ENCODE results near the gene DAP. TPM values are rescaled to one million over a fixed set of nuclear protein-coding genes. Genes with fewer than 3 reads are reported as not detected.

DAP gene
- total and polyA plus RNA-seq, 2 donors (not counting 1 experiment from before 2014, with no cell fraction given), result 56.6 to 158 TPM

- no peaks in the 10 kb centered on the region for H3K27me3 ChIP-seq (ENCODE audit: control insufficient read depth, insufficient read depth, low read length)
- no peaks in the 10 kb centered on the region for H3K79me2 ChIP-seq (ENCODE audit: control insufficient read depth, insufficient read depth, low read length)
- H3K4me1 ChIP-seq (ENCODE audit: control insufficient read depth, extremely low read depth, insufficient read depth, low read length), result no peaks in the 10 kb centered on the region
- no peak overlapping the region for H3K27ac ChIP-seq (ENCODE audit: insufficient read depth, low read length)
- H3K9ac ChIP-seq (ENCODE audit: insufficient read depth, low read length), result no peak overlapping the region
- H3K4me2 ChIP-seq (ENCODE audit: extremely low read depth, insufficient read depth, low read length), result no peak overlapping the region
- H3K4me3 ChIP-seq (replicated peaks in 1 of 4; ENCODE audit: control extremely low read depth in 1 of 4, insufficient read depth in 1 of 4, low read depth in 3 of 4, low read length in 4 of 4), result no peak overlapping the region
- H2AFZ ChIP-seq (ENCODE audit: low read length), result no peak overlapping the region
- DNase-seq (ENCODE audit: low read depth in 2 of 2), result no peak
- no peaks in the 10 kb centered on the region for H4K20me1 ChIP-seq (ENCODE audit: control insufficient read depth, extremely low read depth, insufficient read depth, low read length)
- TF ChIP-seq CTCF (conservative IDR thresholded peaks at IDR 0.05 in 1 of 2, IDR thresholded peaks at IDR 0.05 in 1 of 2; ENCODE audit: low read depth in 1 of 2, low read length in 2 of 2) (no peak), EZH2 (IDR thresholded peaks at IDR 0.05; ENCODE audit: low read length, missing control alignments) (no peak)
- H3K9me3 ChIP-seq (ENCODE audit: control insufficient read depth, insufficient read depth, low read depth, low read length), result no peaks in the 10 kb centered on the region
- H3K36me3 ChIP-seq (ENCODE audit: control insufficient read depth, insufficient read depth, low read length), result peaks cover 16% of the 10 kb centered on the region
Observed at GRCh38 chr5:10681731-10682679, 79.0 kb downstream of the DAP start.

DNA sequence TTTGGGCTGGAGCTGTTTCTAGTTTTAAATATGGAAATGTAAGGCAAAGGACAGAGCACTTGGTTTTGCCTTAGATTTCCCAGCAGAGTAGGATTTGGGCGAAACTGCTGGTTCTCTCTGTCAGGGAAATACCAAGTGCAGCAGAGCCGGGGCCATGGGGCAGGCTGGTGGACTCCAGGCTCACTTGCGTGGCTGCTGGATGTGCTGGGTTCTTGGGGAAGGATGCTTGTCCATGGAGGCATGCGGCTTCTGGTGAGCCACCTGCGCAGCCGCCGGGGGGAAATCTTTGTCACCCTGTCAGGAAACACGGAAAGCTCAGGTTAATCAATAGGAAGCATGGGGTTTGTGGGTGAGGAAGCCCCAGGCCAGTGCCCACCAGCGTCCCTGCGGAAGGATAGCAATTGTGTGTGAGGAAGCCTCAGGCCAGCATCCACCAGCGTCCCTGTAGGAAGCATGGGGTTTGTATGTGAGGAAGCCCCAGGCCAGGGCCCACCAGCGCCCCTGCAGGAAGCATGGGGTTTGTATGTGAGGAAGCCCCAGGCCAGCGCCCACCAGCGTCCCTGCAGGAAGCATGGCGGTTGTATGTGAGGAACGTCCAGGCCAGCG is 80.1 kb downstream of the DAP start:
- no peaks in the 10 kb centered on the region for H3K4me1 ChIP-seq (ENCODE audit: control insufficient read depth, extremely low read depth, insufficient read depth, low read length)
- no peaks in the 10 kb centered on the region for H4K20me1 ChIP-seq (ENCODE audit: control insufficient read depth, extremely low read depth, insufficient read depth, low read length)
- H3K4me2 ChIP-seq (ENCODE audit: extremely low read depth, insufficient read depth, low read length), result no peak overlapping the region
- H2AFZ ChIP-seq (ENCODE audit: low read length), result no peak overlapping the region
- H3K4me3 ChIP-seq (replicated peaks in 1 of 4; ENCODE audit: control extremely low read depth in 1 of 4, insufficient read depth in 1 of 4, low read depth in 3 of 4, low read length in 4 of 4), result no peak overlapping the region
- no peaks in the 10 kb centered on the region for H3K27me3 ChIP-seq (ENCODE audit: control insufficient read depth, insufficient read depth, low read length)
- peaks cover 16% of the 10 kb centered on the region for H3K36me3 ChIP-seq (ENCODE audit: control insufficient read depth, insufficient read depth, low read length)
- TF ChIP-seq EZH2 (IDR thresholded peaks at IDR 0.05; ENCODE audit: low read length, missing control alignments) (no peak), CTCF (conservative IDR thresholded peaks at IDR 0.05 in 1 of 2, IDR thresholded peaks at IDR 0.05 in 1 of 2; ENCODE audit: low read depth in 1 of 2, low read length in 2 of 2) (no peak)
- no peak for DNase-seq (ENCODE audit: low read depth in 2 of 2)
- no peaks in the 10 kb centered on the region for H3K79me2 ChIP-seq (ENCODE audit: control insufficient read depth, insufficient read depth, low read length)
- no peak overlapping the region for H3K27ac ChIP-seq (ENCODE audit: insufficient read depth, low read length)
- no peaks in the 10 kb centered on the region for H3K9me3 ChIP-seq (ENCODE audit: control insufficient read depth, insufficient read depth, low read depth, low read length)
- H3K9ac ChIP-seq (ENCODE audit: insufficient read depth, low read length), result no peak overlapping the region

DNA sequence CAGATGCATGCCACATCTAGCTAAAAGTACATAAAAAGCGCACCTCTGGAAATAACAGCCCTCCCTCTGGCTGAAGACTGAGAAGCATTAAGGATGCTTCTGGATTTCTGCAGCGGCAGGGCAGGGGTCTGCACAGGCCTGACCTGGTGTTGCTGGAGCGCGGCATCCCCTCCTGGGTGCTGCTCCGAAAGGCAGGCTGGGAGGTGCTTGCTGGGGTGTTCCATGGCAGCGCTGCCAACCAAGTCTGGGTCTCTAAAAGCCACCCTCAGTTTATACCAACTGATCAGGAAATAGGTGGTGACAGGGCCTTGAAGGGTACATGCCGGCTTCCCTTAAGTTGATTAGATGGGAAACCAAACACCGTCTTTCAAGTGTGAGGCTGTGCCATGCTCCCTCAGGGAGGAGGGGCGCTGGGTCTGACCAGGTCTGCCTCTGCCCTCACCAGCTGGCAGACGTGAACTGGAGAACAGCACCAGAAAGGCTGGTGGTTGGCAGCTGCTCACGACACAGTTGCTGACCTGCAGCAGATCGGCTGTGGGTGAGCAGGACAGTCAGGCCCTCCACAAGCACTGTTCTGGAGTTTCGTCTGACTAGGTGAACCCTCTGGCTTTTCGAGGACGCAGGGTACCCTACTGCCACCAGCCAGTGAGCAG is 81.6 kb downstream of the DAP start:
- Histone ChIP-seq H3K4me3 (replicated peaks in 1 of 4; ENCODE audit: control extremely low read depth in 1 of 4, insufficient read depth in 1 of 4, low read depth in 3 of 4, low read length in 4 of 4) (no peak overlapping the region), H3K27ac (ENCODE audit: insufficient read depth, low read length) (no peak overlapping the region), H3K4me2 (ENCODE audit: extremely low read depth, insufficient read depth, low read length) (no peak overlapping the region), H3K4me1 (ENCODE audit: control insufficient read depth, extremely low read depth, insufficient read depth, low read length) (no peaks in the 10 kb centered on the region), H3K9ac (ENCODE audit: insufficient read depth, low read length) (no peak overlapping the region), H3K79me2 (ENCODE audit: control insufficient read depth, insufficient read depth, low read length) (no peaks in the 10 kb centered on the region), H3K9me3 (ENCODE audit: control insufficient read depth, insufficient read depth, low read depth, low read length) (no peaks in the 10 kb centered on the region), H3K27me3 (ENCODE audit: control insufficient read depth, insufficient read depth, low read length) (no peaks in the 10 kb centered on the region), H3K36me3 (ENCODE audit: control insufficient read depth, insufficient read depth, low read length) (peaks cover 16% of the 10 kb centered on the region), H2AFZ (ENCODE audit: low read length) (no peak overlapping the region), H4K20me1 (ENCODE audit: control insufficient read depth, extremely low read depth, insufficient read depth, low read length) (no peaks in the 10 kb centered on the region)
- no peak for DNase-seq (ENCODE audit: low read depth in 2 of 2)
- TF ChIP-seq EZH2 (IDR thresholded peaks at IDR 0.05; ENCODE audit: low read length, missing control alignments) (no peak), CTCF (conservative IDR thresholded peaks at IDR 0.05 in 1 of 2, IDR thresholded peaks at IDR 0.05 in 1 of 2; ENCODE audit: low read depth in 1 of 2, low read length in 2 of 2) (no peak)

Measured in fibroblast of lung (primary cell).